NCI-H146 treated with DMSO at 0.1 percent for 48 hours (cell line): ENCODE data around the gene DCK.

Experiments used
- DNase-seq: peaks from one replicate; lab custom pipeline; 2025; ENCODE audit not compliant: unreplicated experiment; lab: John Stamatoyannopoulos, UW

The DCK gene

DNA sequence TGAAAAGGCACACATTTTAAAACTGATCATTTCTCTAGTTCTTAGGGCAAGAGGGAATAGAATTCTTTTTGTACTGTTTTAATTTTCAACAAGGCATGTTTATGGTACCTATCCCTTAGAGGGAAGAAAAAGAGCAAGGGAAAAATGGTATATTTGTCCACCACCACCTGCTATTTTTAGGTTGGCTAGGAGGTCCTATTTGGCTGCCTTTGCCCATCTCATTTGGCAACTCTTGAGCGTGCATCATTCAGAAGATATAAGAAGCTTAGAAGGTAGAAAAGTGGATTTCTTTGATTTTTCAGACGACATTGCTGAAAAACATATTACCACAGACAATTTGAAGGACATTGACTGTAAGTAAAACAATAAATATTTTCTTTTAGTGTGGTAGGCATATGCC is 69.0 kb downstream of the DCK start:
- DNase-seq: no peak

DNA sequence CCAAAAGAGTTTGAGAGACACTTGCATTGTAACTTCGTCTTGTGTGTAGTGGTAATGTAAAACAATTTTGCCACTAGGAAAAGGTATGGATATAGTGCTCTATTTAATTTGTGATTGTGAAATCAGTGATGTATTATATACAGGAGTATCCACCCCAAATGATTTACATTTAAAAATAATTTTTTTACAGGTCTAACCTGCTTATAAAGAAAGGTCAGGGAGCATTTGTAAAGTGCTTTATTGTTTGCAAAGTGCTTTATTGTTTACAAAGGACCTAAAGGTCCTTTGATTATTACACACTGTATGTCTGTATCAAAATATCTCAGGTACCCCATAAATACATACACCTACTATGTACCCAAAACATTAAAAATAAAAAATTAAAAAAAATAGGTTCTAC is 70.3 kb downstream of the DCK start:
- DNase-seq: no peak

DNA sequence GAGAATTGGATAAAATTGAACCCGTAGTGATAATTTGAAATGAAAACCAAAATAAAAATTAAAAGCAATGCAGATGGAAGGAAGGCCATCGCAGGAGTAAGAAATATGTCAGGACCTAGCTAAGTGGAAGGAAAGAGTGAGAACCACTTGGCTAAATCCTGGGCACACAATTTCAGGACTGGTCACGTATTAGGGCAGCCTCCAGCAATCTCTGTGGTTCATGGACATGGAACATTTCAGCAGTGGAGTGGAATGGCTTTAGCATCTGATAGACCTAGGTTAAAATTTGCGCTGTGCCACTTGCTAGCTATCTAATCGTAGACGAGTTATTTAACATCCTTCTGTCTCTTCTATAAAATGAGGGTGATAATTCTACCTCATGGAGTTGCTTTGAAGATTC is 71.1 kb downstream of the DCK start:
- DNase-seq: no peak

DNA sequence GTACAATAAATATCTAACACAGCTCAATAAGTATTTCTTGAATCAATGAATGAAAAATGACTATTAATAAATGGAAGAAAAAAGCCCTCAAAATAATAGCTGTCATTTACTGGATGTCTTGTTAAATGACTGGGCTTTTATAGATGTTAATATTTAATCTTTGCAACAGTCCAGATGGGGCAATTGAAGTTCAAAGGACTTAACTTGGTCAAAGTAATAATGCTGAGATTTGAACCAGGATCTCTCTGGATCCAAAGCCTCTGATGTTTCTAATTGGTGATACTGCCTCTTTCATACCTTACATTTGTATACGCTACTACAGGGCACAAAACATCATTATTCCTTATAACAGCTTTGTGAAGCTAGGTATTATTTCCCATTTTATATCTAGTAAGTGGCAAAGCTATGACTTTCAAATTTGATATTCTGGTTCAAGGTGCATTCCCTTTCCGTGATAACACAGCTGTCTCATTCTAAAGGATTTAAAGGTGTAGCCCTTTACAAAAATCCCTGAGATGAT is 72.6 kb downstream of the DCK start:
- DNase-seq: no peak

DNA sequence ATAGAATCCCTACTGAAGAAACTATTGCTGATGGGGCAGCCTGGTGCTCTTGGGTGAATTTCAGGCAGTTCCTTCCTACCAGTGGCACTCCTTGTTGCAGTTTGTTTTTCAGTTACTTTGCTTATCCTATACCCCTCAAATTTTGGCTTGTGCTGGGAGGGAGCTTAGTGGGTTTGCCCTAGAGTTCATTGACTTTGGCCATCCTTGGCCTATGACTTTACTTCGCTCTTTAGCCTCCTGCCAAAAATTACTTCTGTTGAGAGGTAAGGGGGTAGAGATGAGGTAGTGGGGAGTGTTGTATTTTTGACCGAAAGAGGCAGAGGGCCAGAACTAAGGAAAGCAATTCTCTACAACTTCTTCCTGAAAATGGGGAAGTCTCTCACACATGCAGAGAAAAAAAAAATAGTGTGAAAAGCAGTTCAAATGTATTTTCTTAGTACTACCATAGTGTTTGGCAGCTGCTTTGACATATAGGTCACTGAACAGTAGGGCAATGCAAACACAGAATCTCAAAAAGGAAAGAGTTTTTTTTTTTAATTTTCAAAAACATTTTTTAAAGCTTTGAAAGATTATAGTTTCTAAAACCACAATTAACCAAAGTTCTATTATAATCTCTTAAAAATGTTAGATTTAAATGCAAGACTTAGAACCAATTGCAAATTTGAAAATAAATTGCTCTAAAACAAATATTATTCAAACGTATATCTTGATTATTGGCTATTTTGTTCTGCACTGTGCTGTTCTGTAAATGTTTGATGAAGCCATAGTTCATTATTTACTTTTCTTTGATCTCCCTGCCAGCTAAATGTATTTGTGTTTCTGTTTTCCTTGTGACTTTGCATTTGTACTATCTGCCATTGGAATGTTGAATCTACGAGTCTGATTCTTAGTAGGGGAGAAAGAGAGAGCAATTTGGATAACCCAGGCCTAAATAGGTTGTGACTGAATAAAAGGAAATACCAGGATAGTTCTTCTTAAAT is 73.6 kb downstream of the DCK start:
- DNase-seq: no peak

GRCh38 chr4:71069063-71069462 is 75.6 kb downstream of the DCK start:
- no peak for DNase-seq

GRCh38 chr4:71070015-71070414 is 76.6 kb downstream of the DCK start:
- DNase-seq: no peak

GRCh38 chr4:71074452-71075299 is 81.2 kb downstream of the DCK start:
- DNase-seq: no peak
